Lung (tissue), 12 donors: Measurements from ENCODE around the gene CHI3L1. TPM values are rescaled to one million over a fixed set of nuclear protein-coding genes. Genes with fewer than 3 reads are reported as not detected.
A peak's percentile ranks its signal among the peaks of the same experiment; 100 is the strongest.

Experiments
- ATAC-seq: fragments of 200-7000 bp; cut with Tn5 transposase; one replicate; pipeline ENCODE4 v1.9.1; 2020; ENCODE audit warnings: moderate number of reproducible peaks; ENCODE audit not compliant: insufficient read depth, low FRiP score
- DNase-seq, 3 donors: peaks; one replicate each; pipeline ENCODE4 v3.0.0-alpha.2; 2013 to 2017
- H3K27ac ChIP-seq, 2 donors: one replicate each; pipeline ENCODE4 v1.5.1; 2013; ENCODE audit warnings: mild to moderate bottlenecking in 2 of 2, moderate library complexity in 2 of 2, control low read depth in 1 of 2, inconsistent platforms in 1 of 2, low read depth in 1 of 2, low read length in 1 of 2
- H3K27me3 ChIP-seq, 3 donors: one replicate each; pipeline ENCODE4 v1.5.1; 2013; ENCODE audit warnings: low read length in 2 of 3; ENCODE audit not compliant: control insufficient read depth in 3 of 3, insufficient read depth in 3 of 3
- H3K36me3 ChIP-seq, 4 donors: one replicate each; pipeline ENCODE4 v1.5.1; 2013; ENCODE audit warnings: low read length in 4 of 4, mild to moderate bottlenecking in 1 of 4, moderate library complexity in 1 of 4; ENCODE audit not compliant: control insufficient read depth in 4 of 4, insufficient read depth in 4 of 4
- H3K4me1 ChIP-seq, 5 donors: one replicate each; pipeline ENCODE4 v1.5.1; 2013; ENCODE audit warnings: low read length in 5 of 5, mild to moderate bottlenecking in 2 of 5, moderate library complexity in 1 of 5; ENCODE audit not compliant: control insufficient read depth in 5 of 5, insufficient read depth in 5 of 5
- H3K4me3 ChIP-seq: one replicate; pipeline ENCODE4 v1.5.1; 2013; ENCODE audit warnings: mild to moderate bottlenecking, control low read depth, moderate library complexity
- H3K9ac ChIP-seq, 2 donors: one replicate each; pipeline ENCODE4 v1.5.1; 2013; ENCODE audit warnings: low read length in 2 of 2, control low read depth in 1 of 2; ENCODE audit not compliant: insufficient read depth in 1 of 2
- H3K9me3 ChIP-seq, 4 donors: one replicate each; pipeline ENCODE4 v1.5.1; 2013; ENCODE audit warnings: low read length in 3 of 4, mild to moderate bottlenecking in 1 of 4, moderate library complexity in 1 of 4; ENCODE audit not compliant: control insufficient read depth in 4 of 4, insufficient read depth in 3 of 4
- CTCF ChIP-seq: IDR thresholded peaks from 2 replicates; pipeline ENCODE4 v1.5.1; 2012; ENCODE audit warnings: mild to moderate bottlenecking; ENCODE audit errors: control extremely low read depth, extremely low read depth
- WGBS, 2 donors: extraction: QIAGEN DNeasy Blood & Tissue Kit; methylation state at CpG; one replicate each; pipeline ENCODE4 v1.1.7; 2013; 5-methylcytosine and 5-hydroxymethylcytosine counted together
- polyA plus RNA-seq, 2 donors: library from polyadenylated mRNA; stranded (reverse); fragments of 200-250 nt; gene quantifications; one replicate each; pipeline ENCODE4 v1.2.1, GENCODE V29; 2013
- total RNA-seq, 2 donors: library from RNA; depleted of rRNA in 1 of 2; stranded (reverse); fragments of >200 nt in 1 of 2; gene quantifications; one replicate each; pipeline ENCODE4 v1.2.1, GENCODE V29; 2014 to 2021
- donor health status: control.
- donor health status: control.
- donor health status: Bipolar disorder and iron deficiency.
- donor health status: healthy.
- donor health status: DM: yes; HTN: yes; CAD: no.

The CHI3L1 gene
- total and polyA plus RNA-seq, 4 donors, result 46.4 to 169 (median 110) TPM

GRCh38 chr1:203129501-203130231, 56.8 kb downstream of the CHI3L1 start:
- peaks cover 0 to 7% (median 5%) of the 10 kb centered on the region in 3 donors for H3K27me3 ChIP-seq
- peak overlapping the region in 1 of 2 donors; percentile 61 for H3K27ac ChIP-seq
- no peak for TF ChIP-seq CTCF
- H3K4me3 ChIP-seq, result no peak overlapping the region
- peaks cover 0 to 38% (median 2%) of the 10 kb centered on the region in 5 donors for H3K4me1 ChIP-seq
- H3K36me3 ChIP-seq, result no peaks in the 10 kb centered on the region
- no peak overlapping the region for H3K9ac ChIP-seq
- no peak for ATAC-seq
- WGBS, 2 donors, result 45 to 56% methylated on average over 7 of the region's 7 CpGs
- peak in 2 of 3 donors; percentile 24 to 32 for DNase-seq
- H3K9me3 ChIP-seq, result no peaks in the 10 kb centered on the region

Other genes starting within 250 kb of the CHI3L1 start
- 100 to 1,000 TPM in 1 of 2 donors, 10 to 100 TPM in 1; 96.5 to 119 TPM for gene ADIPOR1, start 228.4 kb downstream of the CHI3L1 start, total RNA-seq
- 100 to 1,000 TPM in 1 of 2 donors, 10 to 100 TPM in 1; 95.2 to 125 TPM for gene ADIPOR1, start 228.4 kb downstream of the CHI3L1 start, polyA plus RNA-seq
- gene CYB5R1, start 219.4 kb downstream of the CHI3L1 start, total RNA-seq, result 10 to 100 TPM; 47.3 to 77.9 TPM
- 10 to 100 TPM; 45.9 to 67.5 TPM for gene CYB5R1, start 219.4 kb downstream of the CHI3L1 start, polyA plus RNA-seq
- gene TMEM183A, start 179.3 kb downstream of the CHI3L1 start, total RNA-seq, result 10 to 100 TPM; 55.5 to 63.9 TPM
- 10 to 100 TPM; 29.4 to 47.9 TPM for gene TMEM183A, start 179.3 kb downstream of the CHI3L1 start, polyA plus RNA-seq
- 1 to 10 TPM; 1.3 to 5.1 TPM for gene PPFIA4, start 160.2 kb downstream of the CHI3L1 start, total RNA-seq
- under 1 TPM; 0.30 to 0.64 TPM for gene PPFIA4, start 160.2 kb downstream of the CHI3L1 start, polyA plus RNA-seq
- gene MYOG, start 100.7 kb downstream of the CHI3L1 start, total RNA-seq, result not detected
- gene MYOG, start 100.7 kb downstream of the CHI3L1 start, polyA plus RNA-seq, result not detected
- gene ADORA1, start 59.0 kb downstream of the CHI3L1 start, total RNA-seq, result 1 to 10 TPM in 1 of 2 donors, under 1 TPM in 1; 0.57 to 2.3 TPM
- under 1 TPM; 0.77 to 0.81 TPM for gene ADORA1, start 59.0 kb downstream of the CHI3L1 start, polyA plus RNA-seq
- not detected for gene MYBPH, start 10.9 kb downstream of the CHI3L1 start, total RNA-seq
- gene MYBPH, start 10.9 kb downstream of the CHI3L1 start, polyA plus RNA-seq, result under 1 TPM; 0.16 to 0.41 TPM
- 1 to 10 TPM in 1 of 2 donors, under 1 TPM in 1; 0.89 to 1.6 TPM for gene CHIT1, start 43.0 kb upstream of the CHI3L1 start, total RNA-seq
- gene CHIT1, start 43.0 kb upstream of the CHI3L1 start, polyA plus RNA-seq, result 1 to 10 TPM; 2.3 to 4.9 TPM
- gene BTG2, start 118.8 kb upstream of the CHI3L1 start, total RNA-seq, result 100 to 1,000 TPM in 1 of 2 donors, 10 to 100 TPM in 1; 51.7 to 118 TPM
- 10 to 100 TPM; 29.1 to 95.4 TPM for gene BTG2, start 118.8 kb upstream of the CHI3L1 start, polyA plus RNA-seq
- gene FMOD, start 164.4 kb upstream of the CHI3L1 start, total RNA-seq, result 10 to 100 TPM; 46.3 to 93.4 TPM
- 10 to 100 TPM; 16.5 to 19.4 TPM for gene FMOD, start 164.4 kb upstream of the CHI3L1 start, polyA plus RNA-seq